T-cell (primary cell): Measurements from ENCODE around the gene UBE2D2. TPM values are rescaled to one million over a fixed set of nuclear protein-coding genes. Genes with fewer than 3 reads are reported as not detected.

Source experiments
- ATAC-seq, 4 experiments: fragments of 200-7000 bp in 3 of 4; fragments of 150-1000 bp in 1 of 4; cut with Tn5 transposase; replicated peaks in 1 of 4; 1 replicate in 3 of 4; 2 replicates in 1 of 4; pipeline ENCODE4 v1.10.0; 2021; ENCODE audit warnings: moderate library complexity in 3 of 4, mild to moderate bottlenecking in 2 of 4, moderate number of reproducible peaks in 1 of 4
- CTCF ChIA-PET, 2 donors: fragments of 300-600 bp; sonication (Branson Sonifier 250); formaldehyde crosslinking; loops; one replicate each; lab custom pipeline; 2022; ENCODE audit warnings: antibody characterized with exemption in 2 of 2; lab: Charles Lee
- POLR2A ChIA-PET, 2 donors: fragments of 300-600 bp; sonication (Branson Sonifier 250); formaldehyde crosslinking; loops; one replicate each; lab custom pipeline; 2022; ENCODE audit warnings: antibody characterized with exemption in 2 of 2; lab: Charles Lee
- DNase-seq, 35 experiments: peaks; one replicate each; pipeline versions ENCODE4 v3.0.0 to v3.0.0-alpha.2; 2013 to 2023
- H3K27ac ChIP-seq: one replicate; pipeline ENCODE4 v1.5.1; 2013; ENCODE audit warnings: low read length
- H3K27me3 ChIP-seq, 2 experiments: replicated peaks in 1 of 2; 1 replicate in 1 of 2; 2 replicates in 1 of 2; pipeline versions ENCODE4 v1.6.1 to v1.7.0; 2013; ENCODE audit warnings: low read length in 1 of 2, mixed read lengths in 1 of 2; ENCODE audit not compliant: control insufficient read depth in 2 of 2, insufficient read depth in 2 of 2; ENCODE audit errors: extremely low read depth in 1 of 2
- H3K36me3 ChIP-seq, 2 donors: 1 replicate in 1 of 2; 2 replicates in 1 of 2; pipeline versions ENCODE4 v1.6.1 to v1.7.0; 2013; ENCODE audit warnings: low read length in 1 of 2; ENCODE audit not compliant: control insufficient read depth in 2 of 2, insufficient read depth in 1 of 2; ENCODE audit errors: extremely low read depth in 1 of 2
- H3K4me1 ChIP-seq, 2 experiments: 1 replicate in 1 of 2; 2 replicates in 1 of 2; pipeline versions ENCODE4 v1.6.1 to v1.7.0; 2013; ENCODE audit warnings: low read length in 2 of 2, mixed read lengths in 1 of 2; ENCODE audit not compliant: insufficient read depth in 2 of 2, control insufficient read depth in 1 of 2; ENCODE audit errors: extremely low read depth in 1 of 2
- H3K4me3 ChIP-seq, 2 donors: 1 replicate in 1 of 2; 2 replicates in 1 of 2; pipeline versions ENCODE4 v1.5.1 to v1.7.0; 2013; ENCODE audit warnings: mild to moderate bottlenecking in 2 of 2, low read length in 1 of 2, moderate library complexity in 1 of 2; ENCODE audit not compliant: control insufficient read depth in 1 of 2; ENCODE audit errors: extremely low read depth in 1 of 2
- H3K9me3 ChIP-seq: 2 replicates; pipeline ENCODE4 v1.7.0; 2013
- H3K27ac Mint-ChIP-seq, 2 donors: one replicate each; pipeline ENCODE4 v1.8.0; 2020 to 2021; ENCODE audit warnings: mild to moderate bottlenecking in 2 of 2, mixed read lengths in 2 of 2
- H3K27me3 Mint-ChIP-seq, 2 donors: one replicate each; pipeline ENCODE4 v1.8.0; 2021 to 2022; ENCODE audit warnings: mixed read lengths in 2 of 2
- H3K36me3 Mint-ChIP-seq: one replicate; pipeline ENCODE4 v1.8.0; 2021; ENCODE audit warnings: mixed read lengths
- H3K4me1 Mint-ChIP-seq, 3 donors: one replicate each; pipeline ENCODE4 v1.8.0; 2020 to 2022; ENCODE audit warnings: mixed read lengths in 3 of 3, mild to moderate bottlenecking in 1 of 3
- H3K4me3 Mint-ChIP-seq, 3 donors: one replicate each; pipeline ENCODE4 v1.8.0; 2020 to 2022; ENCODE audit warnings: mild to moderate bottlenecking in 3 of 3, mixed read lengths in 3 of 3, moderate library complexity in 3 of 3
- H3K9me3 Mint-ChIP-seq, 3 donors: one replicate each; pipeline ENCODE4 v1.8.0; 2020 to 2022; ENCODE audit warnings: mixed read lengths in 3 of 3
- WGBS: methylation state at CpG from one replicate; pipeline ENCODE4 v1.1.5; 2013; ENCODE audit warnings: missing lambda C conversion rate; ENCODE audit not compliant: insufficient coverage; 5-methylcytosine and 5-hydroxymethylcytosine counted together
- total RNA-seq, 35 experiments: library from RNA in 6 of 35; stranded (reverse) in 6 of 35; fragments of 120-200 nt in 1 of 35; gene quantifications; one replicate each; pipeline versions ENCODE4 v1.2.1 to v1.2.4 and lab custom pipeline; 2013 to 2026

Gene UBE2D2
- total RNA-seq, 5 donors from 2014 or later (not counting 1 experiment from before 2014, with no cell fraction given): 138 to 176 (median 152) TPM

GRCh38 chr5:139644001-139644456, 82.9 kb downstream of the UBE2D2 start:
- ATAC-seq: no peak
- ChIA-PET POLR2A (no interaction called here), CTCF (interaction anchor here in 1 of 2 donors (1.2 kb wide), 1 partner anchor 10 kb away, joined by 6 read pairs; no protein-coding TSS in a partner anchor)
- H3K4me3 ChIP-seq: no peak overlapping the region
- WGBS: 98% methylated on average over 4 of the region's 5 CpGs
- no peaks in the 10 kb centered on the region for H3K36me3 ChIP-seq
- H3K4me1 ChIP-seq: peaks cover 2 to 21% of the 10 kb centered on the region in 2 experiments
- no peak for DNase-seq
- H3K27me3 ChIP-seq: peaks cover 0 to 21% of the 10 kb centered on the region in 2 experiments
- Mint-ChIP-seq H3K4me1 (peaks cover 5 to 27% (median 24%) of the 10 kb centered on the region in 3 donors), H3K27me3 (peaks cover 5 to 15% of the 10 kb centered on the region in 2 donors), H3K4me3 (no peak overlapping the region), H3K9me3 (no peaks in the 10 kb centered on the region), H3K36me3 (no peaks in the 10 kb centered on the region), H3K27ac (peak overlapping the region in 1 of 2 donors; percentile 55)
- no peak overlapping the region for H3K27ac ChIP-seq
- H3K9me3 ChIP-seq: no peaks in the 10 kb centered on the region

GRCh38 chr5:139644646-139645429, 83.7 kb downstream of the UBE2D2 start:
- peak overlapping the region in 1 of 2 donors; percentile 55 for H3K27ac Mint-ChIP-seq
- CTCF ChIA-PET: interaction anchor here in 1 of 2 donors (1.3 kb wide), 1 partner anchor 10 kb away, joined by 3 read pairs; no protein-coding TSS in a partner anchor
- Histone ChIP-seq H3K9me3 (no peaks in the 10 kb centered on the region), H3K27me3 (peaks cover 0 to 29% of the 10 kb centered on the region in 2 experiments), H3K4me3 (no peak overlapping the region), H3K36me3 (no peaks in the 10 kb centered on the region), H3K27ac (no peak overlapping the region), H3K4me1 (peaks cover 2 to 27% of the 10 kb centered on the region in 2 experiments)
- ATAC-seq (no peak), DNase-seq (no peak)
- H3K27me3 Mint-ChIP-seq: peaks cover 9 to 21% of the 10 kb centered on the region in 2 donors
- peaks cover 10 to 31% (median 23%) of the 10 kb centered on the region in 3 donors for H3K4me1 Mint-ChIP-seq
- H3K36me3 Mint-ChIP-seq: no peaks in the 10 kb centered on the region
- POLR2A ChIA-PET: interaction anchor here in 1 of 2 donors (0.6 kb wide), 1 partner anchor 471 kb away, joined by 3 read pairs; no protein-coding TSS in a partner anchor
- no CpG with 5 or more reads among the region's 3 CpGs for WGBS
- H3K9me3 Mint-ChIP-seq: no peaks in the 10 kb centered on the region
- no peak overlapping the region for H3K4me3 Mint-ChIP-seq

GRCh38 chr5:139645430-139645871, 84.3 kb downstream of the UBE2D2 start:
- peaks cover 2 to 33% of the 10 kb centered on the region in 2 experiments for H3K4me1 ChIP-seq
- DNase-seq (no peak), ATAC-seq (no peak)
- Mint-ChIP-seq H3K27ac (no peak overlapping the region), H3K4me1 (peaks cover 12 to 35% (median 27%) of the 10 kb centered on the region in 3 donors), H3K36me3 (no peaks in the 10 kb centered on the region), H3K4me3 (no peak overlapping the region), H3K9me3 (no peaks in the 10 kb centered on the region), H3K27me3 (peaks cover 11 to 26% of the 10 kb centered on the region in 2 donors)
- CTCF ChIA-PET: interaction anchor here in 1 of 2 donors (1.3 kb wide), 1 partner anchor 11 kb away, joined by 3 read pairs; no protein-coding TSS in a partner anchor
- POLR2A ChIA-PET: interaction anchor here in 1 of 2 donors (0.6 kb wide), 1 partner anchor 471 kb away, joined by 3 read pairs; no protein-coding TSS in a partner anchor
- no CpG with 5 or more reads among the region's 3 CpGs for WGBS
- no peaks in the 10 kb centered on the region for H3K36me3 ChIP-seq
- no peaks in the 10 kb centered on the region for H3K9me3 ChIP-seq
- no peak overlapping the region for H3K27ac ChIP-seq
- H3K27me3 ChIP-seq: peaks cover 0 to 35% of the 10 kb centered on the region in 2 experiments
- no peak overlapping the region for H3K4me3 ChIP-seq

GRCh38 chr5:139646111-139646510, 85.0 kb downstream of the UBE2D2 start:
- Mint-ChIP-seq H3K27ac (no peak overlapping the region), H3K36me3 (no peaks in the 10 kb centered on the region), H3K4me3 (peak overlapping the region in 1 of 3 donors; percentile 93), H3K4me1 (peaks cover 12 to 41% (median 31%) of the 10 kb centered on the region in 3 donors), H3K27me3 (peaks cover 11 to 33% of the 10 kb centered on the region in 2 donors), H3K9me3 (no peaks in the 10 kb centered on the region)
- POLR2A ChIA-PET: no interaction called here
- WGBS: 100% methylated on average over 2 of the region's 3 CpGs
- ATAC-seq (no peak), DNase-seq (no peak)
- CTCF ChIA-PET: no interaction called here
- no peaks in the 10 kb centered on the region for H3K36me3 ChIP-seq
- no peak overlapping the region for H3K4me3 ChIP-seq
- peaks cover 0 to 42% of the 10 kb centered on the region in 2 experiments for H3K27me3 ChIP-seq
- peaks cover 5 to 40% of the 10 kb centered on the region in 2 experiments for H3K4me1 ChIP-seq
- H3K9me3 ChIP-seq: no peaks in the 10 kb centered on the region
- H3K27ac ChIP-seq: no peak overlapping the region

GRCh38 chr5:139646912-139647505, 85.9 kb downstream of the UBE2D2 start:
- Histone ChIP-seq H3K4me1 (peaks cover 5 to 49% of the 10 kb centered on the region in 2 experiments), H3K4me3 (no peak overlapping the region), H3K27ac (no peak overlapping the region), H3K27me3 (peaks cover 0 to 51% of the 10 kb centered on the region in 2 experiments), H3K9me3 (no peaks in the 10 kb centered on the region), H3K36me3 (no peaks in the 10 kb centered on the region)
- no peaks in the 10 kb centered on the region for H3K9me3 Mint-ChIP-seq
- WGBS: 33% methylated on average over 21 of the region's 25 CpGs
- ChIA-PET POLR2A (no interaction called here), CTCF (interaction anchor here in 1 of 2 donors (0.5 to 1.8 kb wide), 2 partner anchors 10 to 73 kb away, joined by 5 to 23 read pairs; no protein-coding TSS in a partner anchor)
- H3K27me3 Mint-ChIP-seq: peaks cover 15 to 40% of the 10 kb centered on the region in 2 donors
- H3K4me3 Mint-ChIP-seq: peak overlapping the region; percentile 51 to 93 (median 61)
- H3K27ac Mint-ChIP-seq: no peak overlapping the region
- ATAC-seq: no peak
- H3K4me1 Mint-ChIP-seq: peaks cover 12 to 47% (median 38%) of the 10 kb centered on the region in 3 donors
- no peaks in the 10 kb centered on the region for H3K36me3 Mint-ChIP-seq
- no peak for DNase-seq
